Left lung (tissue), 14 donors: Measurements from ENCODE around the gene MRI1. TPM values are rescaled to one million over a fixed set of nuclear protein-coding genes. Genes with fewer than 3 reads are reported as not detected.

Source experiments
- ATAC-seq: fragments of 200-7000 bp; cut with Tn5 transposase; one replicate; pipeline ENCODE4 v1.9.1; 2020; ENCODE audit warnings: moderate library complexity
- DNase-seq, 4 donors: peaks; one replicate each; pipeline ENCODE4 v3.0.0-alpha.2; 2013 to 2020
- H3K27ac ChIP-seq, 2 donors: fragments of 200-600 bp; sonication (generic) in 1 of 2; one replicate each; pipeline versions ENCODE4 v1.5.0 to v1.8.0; 2020 to 2021
- H3K27me3 ChIP-seq, 2 donors: fragments of 200-600 bp; sonication (generic) in 1 of 2; one replicate each; pipeline versions ENCODE4 v1.5.0 to v1.8.0; 2020 to 2021
- H3K36me3 ChIP-seq, 2 donors: fragments of 200-600 bp; sonication (generic) in 1 of 2; one replicate each; pipeline versions ENCODE4 v1.5.0 to v1.8.0; 2020 to 2021
- H3K4me1 ChIP-seq, 2 donors: fragments of 200-600 bp; one replicate each; pipeline ENCODE4 v1.8.0; 2021
- H3K4me3 ChIP-seq, 2 donors: fragments of 200-600 bp; sonication (generic) in 1 of 2; one replicate each; pipeline versions ENCODE4 v1.5.0 to v1.8.0; 2020 to 2021; ENCODE audit warnings: mild to moderate bottlenecking in 1 of 2
- H3K9me3 ChIP-seq, 2 donors: fragments of 200-600 bp; sonication (generic) in 1 of 2; one replicate each; pipeline versions ENCODE4 v1.5.0 to v1.8.0; 2020 to 2021
- CTCF ChIP-seq, 2 donors: fragments of 200-600 bp; sonication (generic) in 1 of 2; IDR thresholded peaks; one replicate each; pipeline versions ENCODE4 v1.5.0 to v1.8.0; 2021; ENCODE audit warnings: antibody characterized with exemption in 2 of 2
- intact Hi-C, 2 donors: fragments of 100-400 bp; cut with DNase I; formaldehyde crosslinking; loops; one replicate each; pipeline versions ENCODE4 v1.11.2 to v1.14.2; 2022
- long read RNA-seq, 12 donors: library from polyadenylated mRNA in 2 of 12; unstranded in 2 of 12; transcript quantifications; one replicate each; pipeline ENCODE4 v2.0.0 and lab custom pipeline, GENCODE V29; 2019 to 2026
- polyA plus RNA-seq, 6 donors: library from polyadenylated mRNA; unstranded; fragments of 120-200 nt; gene quantifications; one replicate each; pipeline ENCODE4 v1.2.1, GENCODE V29; 2013; ENCODE audit not compliant: insufficient read length in 6 of 6
- total RNA-seq, 2 donors: library from RNA; stranded (reverse); fragmentation: NEBNext Ultra II Directional; extraction: Animal tissue kit (Norgen Biotek cat#: 25700); gene quantifications; one replicate each; pipeline ENCODE4 v1.2.1, GENCODE V29; 2021
- donor health status: DM: no; HTN: yes; CAD: no.
- donor health status: DM: no; HTN: no; CAD: no.

The MRI1 gene
- 10 to 100 TPM; 29.0 TPM for total RNA-seq
- 10 to 100 TPM; 46.2 to 76.7 (median 49.2) TPM for polyA plus RNA-seq
- long read RNA-seq, donor 1, transcript MRI1-201 (6 exons, 1,735 nt): major isoform, 6 of 48 reads
- long read RNA-seq, donor 1, partial matches to known transcripts: 28 of 48 reads
- long read RNA-seq, donor 1, other reads (novel, unspliced or antisense): 9 of 48 reads
- long read RNA-seq, donor 2, partial matches to known transcripts: 24 of 32 reads
- long read RNA-seq, donor 2, other reads (novel, unspliced or antisense): 0 of 32 reads
- long read RNA-seq, donor 3, transcript MRI1-201 (6 exons, 1,735 nt): major isoform, 6 of 33 reads
- long read RNA-seq, donor 3, partial matches to known transcripts: 20 of 33 reads
- long read RNA-seq, donor 3, other reads (novel, unspliced or antisense): 6 of 33 reads
- long read RNA-seq, donor 4, partial matches to known transcripts: 1 of 7 reads
- long read RNA-seq, donor 4, other reads (novel, unspliced or antisense): 6 of 7 reads
- long read RNA-seq, donor 5, partial matches to known transcripts: 10 of 19 reads
- long read RNA-seq, donor 5, other reads (novel, unspliced or antisense): 5 of 19 reads
- long read RNA-seq, donor 6, partial matches to known transcripts: 59 of 64 reads
- long read RNA-seq, donor 6, other reads (novel, unspliced or antisense): 0 of 64 reads
- long read RNA-seq, donor 7, partial matches to known transcripts: 5 of 5 reads
- long read RNA-seq, donor 7, other reads (novel, unspliced or antisense): 0 of 5 reads
- long read RNA-seq, donor 8, transcript MRI1-201 (6 exons, 1,735 nt): major isoform, 7 of 38 reads
- long read RNA-seq, donor 8, partial matches to known transcripts: 26 of 38 reads
- long read RNA-seq, donor 8, other reads (novel, unspliced or antisense): 0 of 38 reads
- long read RNA-seq, donor 9: 0 reads
- long read RNA-seq, donor 10, partial matches to known transcripts: 0 of 6 reads
- long read RNA-seq, donor 10, other reads (novel, unspliced or antisense): 4 of 6 reads
- long read RNA-seq, donor 11: 0 reads
- long read RNA-seq, donor 12, transcript MRI1-201 (6 exons, 1,735 nt): major isoform, 5 of 23 reads
- long read RNA-seq, donor 12, partial matches to known transcripts: 15 of 23 reads
- long read RNA-seq, donor 12, other reads (novel, unspliced or antisense): 0 of 23 reads

- peak; percentile 90 for ATAC-seq
- intact Hi-C loops: no loop called here
- H3K27ac ChIP-seq: peak within 1 kb of the TSS in 1 of 2 donors; percentile 74
Measured at GRCh38 chr19:13764101-13764807, at the start of gene MRI1. MRI1 (plus strand) TSS chr19:13764522; CDS start chr19:13764589, 67 bp downstream.

GRCh38 chr19:13717194-13717643 is 47.1 kb upstream of the MRI1 start:
- no peak overlapping the region for H3K4me3 ChIP-seq

More at GRCh38 chr19:13764101-13764807, at the start of gene MRI1:
- peak within 1 kb of the TSS; percentile 60 to 72 for H3K4me3 ChIP-seq
- DNase-seq: peak; percentile 76 to 92 (median 87)
- no peaks in the 10 kb centered on the region for H3K9me3 ChIP-seq
- no peak for TF ChIP-seq CTCF (IDR thresholded peaks at IDR 0.05)
- H3K27me3 ChIP-seq: no peaks in the 10 kb centered on the region
- peaks cover 4 to 24% of the 10 kb centered on the region in 2 donors for H3K4me1 ChIP-seq
- peaks cover 0 to 54% of the 10 kb centered on the region in 2 donors for H3K36me3 ChIP-seq

GRCh38 chr19:13718733-13719132 is 45.6 kb upstream of the MRI1 start:
- H3K27ac ChIP-seq: no peak overlapping the region
- no peak for TF ChIP-seq CTCF (IDR thresholded peaks at IDR 0.05)
- intact Hi-C loops: no loop called here
- H3K36me3 ChIP-seq: no peaks in the 10 kb centered on the region
- H3K4me3 ChIP-seq: no peak overlapping the region
- DNase-seq (peak in 1 of 4 donors; percentile 5), ATAC-seq (no peak)
- H3K4me1 ChIP-seq: no peaks in the 10 kb centered on the region
- H3K9me3 ChIP-seq: peaks cover 0 to 11% of the 10 kb centered on the region in 2 donors
- peaks cover 0 to 16% of the 10 kb centered on the region in 2 donors for H3K27me3 ChIP-seq

More at GRCh38 chr19:13717194-13717643, 47.1 kb upstream of the MRI1 start:
- Histone ChIP-seq H3K36me3 (no peaks in the 10 kb centered on the region), H3K4me1 (no peaks in the 10 kb centered on the region), H3K27me3 (peaks cover 0 to 16% of the 10 kb centered on the region in 2 donors), H3K27ac (no peak overlapping the region), H3K9me3 (peaks cover 0 to 11% of the 10 kb centered on the region in 2 donors)
- intact Hi-C loops: no loop called here
- no peak for TF ChIP-seq CTCF (IDR thresholded peaks at IDR 0.05)
- DNase-seq: no peak
- ATAC-seq: no peak

GRCh38 chr19:13722146-13722545 is 42.2 kb upstream of the MRI1 start:
- H3K27ac ChIP-seq: no peak overlapping the region
- no peak for DNase-seq
- no peaks in the 10 kb centered on the region for H3K36me3 ChIP-seq
- H3K9me3 ChIP-seq: no peaks in the 10 kb centered on the region
- intact Hi-C loops: loop anchor here in 1 of 2 donors (5.0 kb wide), 1 partner anchor 125 kb away; no protein-coding TSS in a partner anchor
- no peak for TF ChIP-seq CTCF (IDR thresholded peaks at IDR 0.05)
- ATAC-seq: no peak
- H3K4me1 ChIP-seq: no peaks in the 10 kb centered on the region
- no peak overlapping the region for H3K4me3 ChIP-seq
- peaks cover 0 to 16% of the 10 kb centered on the region in 2 donors for H3K27me3 ChIP-seq
